Skin epidermis (tissue), 12 donors: ENCODE results near the gene SEC14L1.

Source experiments
- H3K27ac ChIP-seq, 21 experiments: fragments of 200-600 bp; sonication (generic) in 11 of 21; one replicate each; pipeline ENCODE4 v1.5.0; 2020; ENCODE audit warnings: mild to moderate bottlenecking in 3 of 21, inconsistent platforms in 2 of 21, moderate library complexity in 2 of 21
- H3K4me3 ChIP-seq, 7 experiments: fragments of 200-600 bp; sonication (generic) in 2 of 7; one replicate each; pipeline ENCODE4 v1.5.0; 2020; ENCODE audit warnings: inconsistent platforms in 2 of 7, mild to moderate bottlenecking in 2 of 7, moderate library complexity in 1 of 7

The SEC14L1 gene

GRCh38 chr17:77207689-77208216 lies 67.0 kb downstream of the SEC14L1 start:
- peak overlapping the region in 2 of 21 experiments; percentile 9 to 57 for H3K27ac ChIP-seq

GRCh38 chr17:77208217-77208808 lies 67.5 kb downstream of the SEC14L1 start:
- Histone ChIP-seq H3K4me3 (no peak overlapping the region), H3K27ac (peak overlapping the region in 4 of 21 experiments; percentile 8 to 57 (median 12))

More at GRCh38 chr17:77207689-77208216, 67.0 kb downstream of the SEC14L1 start:
- no peak overlapping the region for H3K4me3 ChIP-seq

GRCh38 chr17:77208856-77209255 lies 68.1 kb downstream of the SEC14L1 start:
- Histone ChIP-seq H3K4me3 (no peak overlapping the region), H3K27ac (peak overlapping the region in 2 of 21 experiments; percentile 9 to 11)

- peak overlapping the region in 1 of 21 experiments; percentile 11 for H3K27ac ChIP-seq
Measured at GRCh38 chr17:77209330-77209748, 68.6 kb downstream of the SEC14L1 start.

GRCh38 chr17:77210331-77210730 lies 69.6 kb downstream of the SEC14L1 start:
- no peak overlapping the region for H3K4me3 ChIP-seq
- H3K27ac ChIP-seq: peak overlapping the region in 5 of 21 experiments; percentile 5 to 58 (median 21)

More at GRCh38 chr17:77209330-77209748, 68.6 kb downstream of the SEC14L1 start:
- H3K4me3 ChIP-seq: no peak overlapping the region

- Histone ChIP-seq H3K27ac (peak overlapping the region in 5 of 21 experiments; percentile 5 to 58 (median 32)), H3K4me3 (no peak overlapping the region)
Measured at GRCh38 chr17:77210946-77211541, 70.3 kb downstream of the SEC14L1 start.

GRCh38 chr17:77211681-77212080 lies 70.9 kb downstream of the SEC14L1 start:
- H3K4me3 ChIP-seq: no peak overlapping the region
- peak overlapping the region in 2 of 21 experiments; percentile 11 to 33 for H3K27ac ChIP-seq

- Histone ChIP-seq H3K4me3 (no peak overlapping the region), H3K27ac (peak overlapping the region in 3 of 21 experiments; percentile 11 to 33 (median 26))
Measured at GRCh38 chr17:77212081-77212832, 71.5 kb downstream of the SEC14L1 start.

- H3K4me3 ChIP-seq: no peak overlapping the region
- H3K27ac ChIP-seq: peak overlapping the region in 2 of 21 experiments; percentile 19 to 33
Measured at GRCh38 chr17:77212833-77213777, 72.3 kb downstream of the SEC14L1 start.

GRCh38 chr17:77213778-77214132 lies 73.0 kb downstream of the SEC14L1 start:
- no peak overlapping the region for H3K27ac ChIP-seq
- no peak overlapping the region for H3K4me3 ChIP-seq

GRCh38 chr17:77214328-77214727 lies 73.6 kb downstream of the SEC14L1 start:
- Histone ChIP-seq H3K27ac (no peak overlapping the region), H3K4me3 (no peak overlapping the region)

GRCh38 chr17:77214743-77215142 lies 74.0 kb downstream of the SEC14L1 start:
- H3K4me3 ChIP-seq: no peak overlapping the region
- H3K27ac ChIP-seq: no peak overlapping the region

GRCh38 chr17:77215281-77215680 lies 74.5 kb downstream of the SEC14L1 start:
- H3K27ac ChIP-seq: no peak overlapping the region
- no peak overlapping the region for H3K4me3 ChIP-seq

- Histone ChIP-seq H3K4me3 (no peak overlapping the region), H3K27ac (no peak overlapping the region)
Measured at GRCh38 chr17:77216486-77216885, 75.7 kb downstream of the SEC14L1 start.

GRCh38 chr17:77217123-77217522 lies 76.4 kb downstream of the SEC14L1 start:
- H3K4me3 ChIP-seq: no peak overlapping the region
- no peak overlapping the region for H3K27ac ChIP-seq

GRCh38 chr17:77217566-77217965 lies 76.8 kb downstream of the SEC14L1 start:
- H3K4me3 ChIP-seq: no peak overlapping the region
- H3K27ac ChIP-seq: no peak overlapping the region

- H3K27ac ChIP-seq: no peak overlapping the region
- no peak overlapping the region for H3K4me3 ChIP-seq
Measured at GRCh38 chr17:77218902-77219301, 78.1 kb downstream of the SEC14L1 start.

- H3K4me3 ChIP-seq: no peak overlapping the region
- no peak overlapping the region for H3K27ac ChIP-seq
Measured at GRCh38 chr17:77222356-77222755, 81.6 kb downstream of the SEC14L1 start.

- Histone ChIP-seq H3K27ac (peak overlapping the region in 9 of 21 experiments; percentile 1 to 67 (median 19)), H3K4me3 (no peak overlapping the region)
Measured at GRCh38 chr17:77223642-77224420, 83.1 kb downstream of the SEC14L1 start.
